Dendritic cell treated with granulocyte-macrophage colony-stimulating factor and Interleukin-4, amounts not matched to agents 40 ng/mL and 50 ng/mL, for 4 days (primary cell): Measurements from ENCODE around the gene MC3R.

Experiments used
- H3K27ac Mint-ChIP-seq: one replicate; pipeline ENCODE4 v1.8.0; 2022; ENCODE audit warnings: mild to moderate bottlenecking, mixed read lengths
- H3K27me3 Mint-ChIP-seq: one replicate; pipeline ENCODE4 v1.8.0; 2022; ENCODE audit warnings: mild to moderate bottlenecking, mixed read lengths
- H3K36me3 Mint-ChIP-seq: one replicate; pipeline ENCODE4 v1.8.0; 2022; ENCODE audit warnings: low read depth, mixed read lengths
- H3K4me1 Mint-ChIP-seq: one replicate; pipeline ENCODE4 v1.8.0; 2022; ENCODE audit warnings: low read depth, mixed read lengths
- H3K4me3 Mint-ChIP-seq: one replicate; pipeline ENCODE4 v1.8.0; 2022; ENCODE audit warnings: mild to moderate bottlenecking, moderate library complexity, mixed read lengths
- H3K9me3 Mint-ChIP-seq: one replicate; pipeline ENCODE4 v1.8.0; 2022; ENCODE audit warnings: mixed read lengths
- intact Hi-C: fragments of 100-400 bp; cut with micrococcal nuclease; formaldehyde crosslinking; loops from one replicate; pipeline ENCODE4 v1.15.0; 2022

The MC3R gene

GRCh38 chr20:56223352-56223751, 25.2 kb upstream of the MC3R start:
- no peaks in the 10 kb centered on the region for H3K9me3 Mint-ChIP-seq
- H3K27me3 Mint-ChIP-seq: no peaks in the 10 kb centered on the region
- intact Hi-C loops: no loop called here
- H3K4me3 Mint-ChIP-seq: no peak overlapping the region
- H3K4me1 Mint-ChIP-seq: no peaks in the 10 kb centered on the region
- no peaks in the 10 kb centered on the region for H3K36me3 Mint-ChIP-seq
- no peak overlapping the region for H3K27ac Mint-ChIP-seq

DNA sequence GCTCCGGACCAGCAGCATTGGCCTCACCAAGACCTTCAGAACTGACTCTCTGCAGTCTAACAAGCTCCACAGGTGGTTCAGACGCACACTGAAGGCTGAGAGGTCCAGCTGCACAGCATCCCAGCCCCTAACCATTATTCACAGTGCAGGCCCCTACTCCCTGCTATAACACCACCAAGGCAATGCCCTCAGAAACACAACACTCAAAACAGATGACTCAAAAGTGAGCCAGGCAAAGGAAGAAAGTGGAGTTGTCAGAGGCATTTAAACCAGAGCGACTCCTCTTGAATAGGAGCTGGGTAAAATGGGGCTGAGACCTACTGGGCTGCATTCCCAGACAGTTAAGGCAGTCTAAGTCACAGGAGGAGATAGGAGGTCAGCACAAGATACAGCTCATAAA, 20.5 kb upstream of the MC3R start:
- Mint-ChIP-seq H3K9me3 (no peaks in the 10 kb centered on the region), H3K36me3 (no peaks in the 10 kb centered on the region), H3K27me3 (no peaks in the 10 kb centered on the region), H3K4me1 (no peaks in the 10 kb centered on the region), H3K4me3 (no peak overlapping the region), H3K27ac (no peak overlapping the region)
- intact Hi-C loops: no loop called here

- no peaks in the 10 kb centered on the region for H3K36me3 Mint-ChIP-seq
- no peaks in the 10 kb centered on the region for H3K27me3 Mint-ChIP-seq
- H3K27ac Mint-ChIP-seq: no peak overlapping the region
- intact Hi-C loops: no loop called here
- H3K4me3 Mint-ChIP-seq: no peak overlapping the region
- peaks cover 15% of the 10 kb centered on the region for H3K9me3 Mint-ChIP-seq
- no peaks in the 10 kb centered on the region for H3K4me1 Mint-ChIP-seq
Observed at GRCh38 chr20:56229812-56230211, 18.7 kb upstream of the MC3R start.

DNA sequence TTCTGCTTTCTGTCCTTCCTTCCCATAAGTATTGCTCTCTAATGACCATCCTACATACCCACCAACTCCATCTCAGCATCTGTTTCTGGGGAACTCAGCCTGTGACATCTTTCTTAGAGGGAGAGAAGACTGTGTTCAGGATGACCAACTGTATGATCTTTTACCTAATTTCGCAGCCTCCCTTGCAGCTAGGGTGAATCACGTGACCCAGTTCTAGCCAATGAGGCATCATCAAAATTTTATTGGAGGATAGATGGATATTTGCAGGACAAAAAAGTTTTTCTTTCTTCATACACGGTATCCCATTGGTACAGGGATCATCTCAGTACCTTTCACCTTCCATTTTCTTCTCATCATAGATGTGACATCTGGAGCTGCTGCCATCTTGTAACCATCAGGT, 14.4 kb upstream of the MC3R start:
- Mint-ChIP-seq H3K27me3 (no peaks in the 10 kb centered on the region), H3K9me3 (peaks cover 35% of the 10 kb centered on the region), H3K4me1 (no peaks in the 10 kb centered on the region), H3K27ac (no peak overlapping the region), H3K4me3 (no peak overlapping the region), H3K36me3 (no peaks in the 10 kb centered on the region)
- intact Hi-C loops: no loop called here

DNA sequence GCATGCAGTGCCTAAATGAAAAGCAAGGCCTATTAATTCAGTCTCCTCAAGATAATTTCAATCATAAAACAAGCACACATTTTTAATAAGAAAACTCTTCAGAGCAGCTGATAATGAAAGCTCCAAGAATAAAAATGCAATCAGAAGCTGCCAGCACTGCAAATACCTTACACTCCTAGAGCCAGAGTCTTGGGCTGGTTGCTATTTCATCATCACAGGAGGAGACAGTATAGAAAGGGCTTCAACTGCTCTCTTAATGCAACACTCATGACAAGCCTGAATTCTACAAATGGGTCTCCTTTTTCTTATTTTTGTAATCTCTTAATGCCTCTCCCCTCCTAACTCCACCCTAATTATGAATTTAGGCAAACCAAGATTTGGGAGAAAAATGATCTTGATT, 11.2 kb upstream of the MC3R start:
- Mint-ChIP-seq H3K4me1 (no peaks in the 10 kb centered on the region), H3K27ac (no peak overlapping the region), H3K27me3 (no peaks in the 10 kb centered on the region), H3K9me3 (peaks cover 42% of the 10 kb centered on the region), H3K4me3 (no peak overlapping the region), H3K36me3 (no peaks in the 10 kb centered on the region)
- intact Hi-C loops: no loop called here

- H3K4me3 Mint-ChIP-seq: no peak overlapping the region
- no peaks in the 10 kb centered on the region for H3K36me3 Mint-ChIP-seq
- H3K4me1 Mint-ChIP-seq: no peaks in the 10 kb centered on the region
- H3K9me3 Mint-ChIP-seq: peaks cover 6% of the 10 kb centered on the region
- H3K27me3 Mint-ChIP-seq: peaks cover 10% of the 10 kb centered on the region
- no peak overlapping the region for H3K27ac Mint-ChIP-seq
- intact Hi-C loops: no loop called here
Observed at GRCh38 chr20:56244259-56244658, 4.3 kb upstream of the MC3R start.

- Mint-ChIP-seq H3K9me3 (no peaks in the 10 kb centered on the region), H3K4me3 (no peak overlapping the region), H3K27ac (no peak overlapping the region), H3K27me3 (peaks cover 10% of the 10 kb centered on the region), H3K4me1 (no peaks in the 10 kb centered on the region), H3K36me3 (no peaks in the 10 kb centered on the region)
- intact Hi-C loops: no loop called here
Observed at GRCh38 chr20:56245761-56246160, 2.8 kb upstream of the MC3R start.

- Mint-ChIP-seq H3K27ac (no peak overlapping the region), H3K4me3 (no peak overlapping the region), H3K9me3 (no peaks in the 10 kb centered on the region), H3K27me3 (peaks cover 10% of the 10 kb centered on the region), H3K36me3 (no peaks in the 10 kb centered on the region), H3K4me1 (no peaks in the 10 kb centered on the region)
- intact Hi-C loops: no loop called here
Observed at GRCh38 chr20:56249244-56249955, 868 bp downstream of the MC3R start.

- H3K36me3 Mint-ChIP-seq: no peaks in the 10 kb centered on the region
- H3K27me3 Mint-ChIP-seq: peaks cover 10% of the 10 kb centered on the region
- H3K27ac Mint-ChIP-seq: no peak overlapping the region
- intact Hi-C loops: no loop called here
- no peaks in the 10 kb centered on the region for H3K4me1 Mint-ChIP-seq
- H3K4me3 Mint-ChIP-seq: no peak overlapping the region
- no peaks in the 10 kb centered on the region for H3K9me3 Mint-ChIP-seq
Observed at GRCh38 chr20:56249956-56250355, 1.4 kb downstream of the MC3R start.

DNA sequence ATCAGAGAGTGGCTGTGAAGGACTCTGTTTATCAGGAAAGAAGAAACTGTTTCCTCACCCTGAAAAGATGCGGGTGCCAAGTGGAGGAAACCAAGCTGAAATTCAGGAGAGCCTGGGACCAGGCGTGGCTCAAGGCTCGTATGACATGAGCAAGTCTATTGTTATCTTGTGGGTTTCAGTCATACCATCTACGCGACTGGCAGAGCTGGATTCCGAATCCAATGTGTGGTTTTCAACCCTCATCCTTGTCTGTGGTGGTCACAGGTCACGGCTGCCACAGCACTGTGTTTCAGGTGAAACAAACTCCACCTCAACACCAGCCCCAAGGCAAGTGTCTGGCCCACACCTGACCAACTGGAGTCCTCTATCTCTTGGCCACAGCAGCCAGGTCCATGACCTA, 9.1 kb downstream of the MC3R start:
- Mint-ChIP-seq H3K27me3 (peaks cover 6% of the 10 kb centered on the region), H3K27ac (no peak overlapping the region), H3K9me3 (no peaks in the 10 kb centered on the region), H3K4me3 (no peak overlapping the region), H3K4me1 (no peaks in the 10 kb centered on the region), H3K36me3 (no peaks in the 10 kb centered on the region)
- intact Hi-C loops: no loop called here

DNA sequence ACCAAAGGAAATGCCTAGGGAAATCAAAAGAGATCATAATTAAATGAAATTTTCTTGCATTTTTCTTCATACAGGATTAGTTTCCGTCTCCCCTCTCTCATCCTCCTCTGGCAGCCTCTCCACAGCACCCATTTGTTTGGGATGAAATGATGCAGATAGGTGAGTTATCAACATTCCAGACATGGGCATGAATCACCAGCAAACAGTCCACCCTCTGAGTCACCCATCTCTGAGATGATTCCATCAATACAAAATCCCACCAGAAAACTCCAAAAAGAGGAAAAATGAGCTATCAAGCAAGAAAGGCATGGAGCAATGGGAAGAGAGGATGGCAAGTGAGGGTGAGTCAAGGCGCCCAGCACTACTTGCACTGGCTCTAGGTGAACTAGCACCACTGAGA, 11.4 kb downstream of the MC3R start:
- H3K27me3 Mint-ChIP-seq: peaks cover 3% of the 10 kb centered on the region
- no peaks in the 10 kb centered on the region for H3K9me3 Mint-ChIP-seq
- no peaks in the 10 kb centered on the region for H3K4me1 Mint-ChIP-seq
- intact Hi-C loops: no loop called here
- no peaks in the 10 kb centered on the region for H3K36me3 Mint-ChIP-seq
- H3K4me3 Mint-ChIP-seq: no peak overlapping the region
- no peak overlapping the region for H3K27ac Mint-ChIP-seq

- Mint-ChIP-seq H3K36me3 (no peaks in the 10 kb centered on the region), H3K9me3 (no peaks in the 10 kb centered on the region), H3K27me3 (no peaks in the 10 kb centered on the region), H3K27ac (no peak overlapping the region), H3K4me3 (no peak overlapping the region), H3K4me1 (no peaks in the 10 kb centered on the region)
- intact Hi-C loops: no loop called here
Observed at GRCh38 chr20:56268536-56268935, 20.0 kb downstream of the MC3R start.

GRCh38 chr20:56271974-56272373, 23.4 kb downstream of the MC3R start:
- no peak overlapping the region for H3K27ac Mint-ChIP-seq

GRCh38 chr20:56273491-56273890, 25.0 kb downstream of the MC3R start:
- Mint-ChIP-seq H3K4me1 (no peaks in the 10 kb centered on the region), H3K27ac (no peak overlapping the region), H3K9me3 (no peaks in the 10 kb centered on the region), H3K27me3 (no peaks in the 10 kb centered on the region), H3K4me3 (no peak overlapping the region), H3K36me3 (no peaks in the 10 kb centered on the region)
- intact Hi-C loops: no loop called here

More at GRCh38 chr20:56271974-56272373, 23.4 kb downstream of the MC3R start:
- no peaks in the 10 kb centered on the region for H3K4me1 Mint-ChIP-seq
- intact Hi-C loops: no loop called here
- no peak overlapping the region for H3K4me3 Mint-ChIP-seq
- H3K27me3 Mint-ChIP-seq: no peaks in the 10 kb centered on the region
- no peaks in the 10 kb centered on the region for H3K9me3 Mint-ChIP-seq
- H3K36me3 Mint-ChIP-seq: no peaks in the 10 kb centered on the region

GRCh38 chr20:56274156-56274555, 25.6 kb downstream of the MC3R start:
- Mint-ChIP-seq H3K27me3 (no peaks in the 10 kb centered on the region), H3K4me3 (no peak overlapping the region), H3K4me1 (no peaks in the 10 kb centered on the region), H3K27ac (no peak overlapping the region), H3K36me3 (no peaks in the 10 kb centered on the region), H3K9me3 (no peaks in the 10 kb centered on the region)
- intact Hi-C loops: no loop called here
